HG03196 (cell line): ENCODE measurements around the gene ENTPD3.

Source experiments
- ATAC-seq: cut with Tn5 transposase; IDR thresholded peaks from one replicate; pipeline ENCODE4 v1.9.1; 2021; ENCODE audit not compliant: unreplicated experiment

Gene ENTPD3

GRCh38 chr3:40398346-40398745, 11.4 kb downstream of the ENTPD3 start:
- no peak for ATAC-seq

DNA sequence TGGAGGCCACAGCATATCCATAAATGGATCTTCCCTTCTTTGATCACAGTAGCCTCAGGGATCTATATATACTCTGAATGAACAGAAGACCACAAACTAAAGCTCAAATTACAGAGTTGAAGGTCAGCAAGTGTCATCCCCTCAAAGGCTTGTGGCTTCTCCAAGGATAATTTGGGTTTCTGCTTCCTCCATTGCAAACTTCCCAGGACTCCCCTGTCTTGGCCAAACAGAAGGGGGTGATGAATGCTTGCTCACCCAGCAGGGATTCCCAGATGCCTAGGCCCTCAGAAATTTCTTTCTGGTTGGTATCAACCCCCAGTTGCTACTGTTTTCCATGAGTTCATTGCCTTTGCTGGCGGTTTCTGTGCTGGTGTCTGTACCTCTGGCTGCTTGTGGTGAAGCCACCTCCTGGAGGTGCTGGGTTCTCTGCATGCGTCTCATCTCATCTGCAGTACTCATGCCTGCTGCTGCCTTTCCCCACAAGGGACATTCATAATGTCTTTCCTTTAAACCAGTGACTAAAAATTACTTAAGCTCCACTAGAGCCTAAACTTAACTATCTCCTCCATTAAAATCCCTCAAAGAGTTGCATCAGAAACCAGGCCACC, 17.7 kb downstream of the ENTPD3 start:
- no peak for ATAC-seq

- no peak for ATAC-seq
These were observed 20.0 kb downstream of the ENTPD3 start for GRCh38 chr3:40407007-40407406.

- ATAC-seq, result no peak
These were observed 20.6 kb downstream of the ENTPD3 start for GRCh38 chr3:40407611-40408010.

DNA sequence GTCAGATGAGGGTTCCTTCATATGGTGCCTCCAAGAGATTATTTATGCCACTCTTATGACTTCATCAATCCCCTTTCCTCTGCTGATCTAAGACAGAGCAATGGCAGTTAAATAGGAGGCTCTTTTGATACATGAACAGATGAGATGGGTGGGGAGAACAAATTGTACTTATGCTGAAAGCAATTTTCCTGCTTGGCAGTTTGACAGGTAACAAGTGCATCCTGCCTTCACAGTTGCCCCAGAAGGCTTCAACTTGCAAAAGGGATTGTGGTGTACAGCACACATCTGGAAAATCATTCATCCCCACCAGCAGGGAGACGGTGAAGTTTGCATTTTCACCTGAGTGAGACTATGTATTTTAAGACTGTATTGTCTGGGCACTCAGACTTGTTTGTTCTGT, 27.3 kb downstream of the ENTPD3 start:
- no peak for ATAC-seq

DNA sequence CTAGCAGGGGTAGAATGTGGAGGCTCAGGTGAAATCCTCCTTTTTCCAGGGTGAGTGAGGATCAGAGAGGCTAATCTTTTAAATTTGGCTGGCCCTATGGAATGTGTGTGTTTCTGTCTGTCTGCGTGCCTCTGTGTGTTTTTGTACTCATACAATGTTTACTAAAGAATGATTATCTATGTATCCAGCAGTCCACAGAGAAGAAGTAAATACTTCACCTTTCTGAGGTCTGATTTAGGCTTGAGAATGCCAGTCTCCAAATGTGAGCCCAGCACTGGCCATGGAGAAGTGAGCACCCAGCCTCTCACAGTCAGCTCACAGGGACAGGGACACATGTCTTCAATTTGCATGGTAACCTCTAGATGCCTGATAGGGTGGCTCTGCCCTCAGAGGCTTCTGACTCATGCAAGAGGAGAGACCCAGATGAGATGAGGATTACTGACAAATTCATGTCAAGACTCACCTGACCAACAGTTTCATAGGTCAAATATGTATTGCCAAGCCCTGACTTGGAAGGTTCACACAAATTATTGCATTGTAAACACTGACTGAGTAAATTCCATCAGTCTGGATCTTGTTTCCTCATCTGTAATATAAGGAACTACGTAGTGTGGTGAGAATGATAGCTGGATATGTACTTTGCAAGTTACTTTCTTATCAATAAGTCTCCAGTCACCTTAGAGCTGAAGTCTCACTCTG, 31.0 kb downstream of the ENTPD3 start:
- ATAC-seq, result no peak

GRCh38 chr3:40422861-40423260, 35.9 kb downstream of the ENTPD3 start:
- no peak for ATAC-seq

- ATAC-seq, result no peak
These were observed 40.2 kb downstream of the ENTPD3 start for GRCh38 chr3:40427045-40427669.

GRCh38 chr3:40432793-40433192, 45.8 kb downstream of the ENTPD3 start:
- ATAC-seq, result no peak

- no peak for ATAC-seq
These were observed 50.9 kb downstream of the ENTPD3 start for GRCh38 chr3:40437889-40438288.

DNA sequence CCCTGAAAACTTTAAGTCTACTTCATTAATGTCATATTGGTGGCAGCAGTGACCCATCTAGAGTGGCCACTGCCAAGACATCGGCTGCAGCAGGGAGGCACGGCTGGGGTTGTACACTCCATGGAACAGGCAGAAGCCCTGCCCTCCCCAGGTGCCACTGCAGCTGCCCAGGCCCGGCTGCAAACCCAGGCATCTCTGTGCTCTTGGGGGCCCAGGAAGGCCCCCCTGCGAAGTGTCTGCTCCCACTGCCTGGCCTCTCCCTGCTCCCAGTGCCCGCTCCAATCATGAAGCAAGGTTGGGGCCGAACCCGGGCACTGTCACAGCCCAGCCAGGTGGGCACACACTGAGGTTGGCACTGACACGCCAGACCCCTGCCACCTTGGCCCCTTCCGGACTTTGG, 58.1 kb downstream of the ENTPD3 start:
- ATAC-seq, result no peak

- ATAC-seq, result no peak
These were observed 58.9 kb downstream of the ENTPD3 start for GRCh38 chr3:40445880-40446279.

- ATAC-seq, result no peak
These were observed 63.5 kb downstream of the ENTPD3 start for GRCh38 chr3:40450438-40450837.

- no peak for ATAC-seq
These were observed 64.6 kb downstream of the ENTPD3 start for GRCh38 chr3:40451551-40451950.

- ATAC-seq, result no peak
These were observed 65.1 kb downstream of the ENTPD3 start for GRCh38 chr3:40452057-40452456.

DNA sequence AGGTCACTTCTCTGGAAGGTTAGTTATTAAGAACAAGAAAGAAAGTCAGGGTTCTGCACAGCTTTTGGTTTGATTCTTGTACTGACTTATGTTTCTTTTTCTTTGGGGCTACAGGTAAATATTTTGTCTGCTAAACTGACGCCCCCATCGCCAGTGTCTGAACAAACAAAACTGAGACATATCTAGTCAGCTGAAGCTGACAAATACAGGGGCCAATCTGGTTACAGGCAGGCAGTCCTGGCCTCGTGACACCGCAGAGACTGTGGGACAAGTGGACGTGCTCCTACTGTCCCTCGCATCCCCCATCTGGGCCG, 65.5 kb downstream of the ENTPD3 start:
- ATAC-seq, result no peak

GRCh38 chr3:40452876-40453730, 66.1 kb downstream of the ENTPD3 start:
- peak; percentile 95 for ATAC-seq

DNA sequence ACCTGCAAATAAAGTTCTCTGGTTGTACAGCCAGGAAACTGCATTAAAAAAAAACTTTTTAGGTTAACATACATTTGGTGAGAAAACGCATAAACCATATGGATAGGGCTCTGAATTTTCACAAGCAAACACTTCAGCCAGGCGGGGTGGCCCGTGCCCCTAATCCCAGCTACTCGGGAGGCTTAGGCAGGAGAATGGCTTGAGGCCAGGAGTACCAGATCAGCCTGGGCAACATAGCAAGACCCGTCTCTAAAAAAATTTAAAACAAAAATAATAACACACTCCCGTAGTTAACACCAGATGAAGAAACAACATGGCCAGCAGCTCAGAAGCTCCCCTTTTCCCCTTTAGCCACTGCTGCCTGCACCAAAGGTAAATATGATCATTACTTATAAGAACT, 66.9 kb downstream of the ENTPD3 start:
- no peak for ATAC-seq

GRCh38 chr3:40455328-40455727, 68.3 kb downstream of the ENTPD3 start:
- no peak for ATAC-seq

DNA sequence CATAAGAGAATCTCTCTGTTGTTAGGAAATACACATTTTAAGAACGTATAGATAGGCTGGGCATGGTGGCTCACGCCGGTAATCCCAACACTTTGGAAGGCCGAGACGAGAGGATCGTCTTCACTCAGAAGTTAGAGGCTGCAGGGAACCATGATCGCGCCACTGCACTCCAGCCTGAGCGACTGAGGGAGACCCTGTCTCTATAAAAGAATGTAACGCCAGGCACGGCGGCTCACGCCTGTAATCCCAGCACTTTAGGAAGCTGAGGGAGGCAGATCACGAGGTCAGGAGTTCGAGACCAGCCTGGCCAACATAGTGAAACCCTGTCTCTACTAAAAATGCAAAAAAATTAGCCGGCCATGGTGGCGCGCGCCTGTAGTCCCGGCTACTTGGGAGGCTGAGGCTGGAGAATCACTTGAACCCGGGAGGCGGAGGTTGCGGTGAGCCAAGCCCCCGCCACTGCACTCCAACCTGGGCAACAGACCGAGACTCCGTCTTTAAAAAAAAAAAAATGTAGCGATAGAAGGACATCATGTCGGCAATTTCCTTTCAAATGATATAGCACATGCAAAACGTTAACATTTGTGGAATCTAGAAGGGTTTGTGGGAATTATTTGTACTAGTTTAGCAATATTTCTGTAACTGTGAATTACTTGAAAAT, 69.4 kb downstream of the ENTPD3 start:
- no peak for ATAC-seq
